DOHH2 (cell line): ENCODE measurements around the gene ADGRL3.

Experiments
- H3F3A ChIP-seq: fragments of 200-600 bp; sonication (generic), shearing (Covaris generic); 2 replicates; pipeline ENCODE4 v1.6.0; 2016; ENCODE audit warnings: antibody characterized with exemption, mild to moderate bottlenecking; ENCODE audit not compliant: control insufficient read depth, insufficient read depth
- H3K27ac ChIP-seq: fragments of 200-600 bp; sonication (generic); 2 replicates; pipeline ENCODE4 v1.5.1; 2014; ENCODE audit warnings: low read depth, mild to moderate bottlenecking, low read length, moderate library complexity
- H3K27me3 ChIP-seq: fragments of 200-600 bp; sonication (generic); 2 replicates; pipeline ENCODE4 v1.6.1; 2014; ENCODE audit warnings: mild to moderate bottlenecking, low read length, mixed read lengths; ENCODE audit not compliant: control insufficient read depth
- H3K36me3 ChIP-seq: fragments of 200-600 bp; sonication (generic); 2 replicates; pipeline ENCODE4 v1.6.1; 2014; ENCODE audit warnings: mild to moderate bottlenecking, low read length, moderate library complexity, mixed read lengths; ENCODE audit not compliant: control insufficient read depth
- H3K4me1 ChIP-seq: fragments of 200-600 bp; sonication (generic); 2 replicates; pipeline ENCODE4 v1.6.1; 2014; ENCODE audit warnings: mild to moderate bottlenecking, low read length, mixed read lengths; ENCODE audit not compliant: control insufficient read depth
- H3K4me2 ChIP-seq: fragments of 200-600 bp; sonication (generic); 2 replicates; pipeline ENCODE4 v1.6.0; 2014; ENCODE audit warnings: mild to moderate bottlenecking, low read length, moderate library complexity
- H3K4me3 ChIP-seq: fragments of 200-600 bp; sonication (generic); 2 replicates; pipeline ENCODE4 v1.5.1; 2014; ENCODE audit warnings: mild to moderate bottlenecking, low read length, mixed read lengths
- H3K79me2 ChIP-seq: fragments of 200-600 bp; sonication (generic); 2 replicates; pipeline ENCODE4 v1.6.1; 2014; ENCODE audit warnings: mild to moderate bottlenecking, low read length, mixed read lengths; ENCODE audit not compliant: control insufficient read depth
- H3K9me2 ChIP-seq: fragments of 200-600 bp; sonication (generic); replicated peaks from 2 replicates; pipeline ENCODE4 v1.6.1; 2014; ENCODE audit warnings: mild to moderate bottlenecking, low read length, mixed read lengths; ENCODE audit not compliant: control insufficient read depth
- H3K9me3 ChIP-seq: fragments of 200-600 bp; sonication (generic); 2 replicates; pipeline ENCODE4 v1.6.1; 2014; ENCODE audit warnings: antibody characterized with exemption, low read length, mixed read lengths; ENCODE audit not compliant: control insufficient read depth, insufficient read depth
- H4K20me1 ChIP-seq: fragments of 200-600 bp; sonication (generic); 2 replicates; pipeline ENCODE4 v1.6.0; 2014; ENCODE audit warnings: low read depth, mild to moderate bottlenecking, antibody characterized with exemption, low read length, moderate library complexity; ENCODE audit not compliant: control insufficient read depth, insufficient read depth
- CTCF ChIP-seq: fragments of 200-600 bp; sonication (generic); IDR thresholded peaks from one replicate; pipeline ENCODE4 v1.5.1; 2014; ENCODE audit warnings: antibody characterized with exemption, mild to moderate bottlenecking, low read depth, low read length; ENCODE audit not compliant: poor library complexity, severe bottlenecking
- EZH2phosphoT487 ChIP-seq: fragments of 200-600 bp; sonication (generic); IDR thresholded peaks from 2 replicates; pipeline ENCODE4 v1.6.1; 2017; ENCODE audit warnings: borderline replicate concordance, mild to moderate bottlenecking, antibody characterized with exemption, low read length, moderate library complexity, mixed read lengths

The ADGRL3 gene

GRCh38 chr4:61588621-61589402, 388.7 kb downstream of the ADGRL3 start:
- TF ChIP-seq EZH2phosphoT487 (no peak), CTCF (no peak)
- no peak overlapping the region for H3K4me3 ChIP-seq
- no peaks in the 10 kb centered on the region for H3K27me3 ChIP-seq
- H3K27ac ChIP-seq, result no peak overlapping the region
- no peaks in the 10 kb centered on the region for H3K36me3 ChIP-seq
- H4K20me1 ChIP-seq, result no peaks in the 10 kb centered on the region
- H3F3A ChIP-seq, result no peaks in the 10 kb centered on the region
- no peaks in the 10 kb centered on the region for H3K9me3 ChIP-seq
- H3K4me2 ChIP-seq, result no peak overlapping the region
- no peaks in the 10 kb centered on the region for H3K79me2 ChIP-seq
- H3K9me2 ChIP-seq, result no peaks in the 10 kb centered on the region
- H3K4me1 ChIP-seq, result no peaks in the 10 kb centered on the region

DNA sequence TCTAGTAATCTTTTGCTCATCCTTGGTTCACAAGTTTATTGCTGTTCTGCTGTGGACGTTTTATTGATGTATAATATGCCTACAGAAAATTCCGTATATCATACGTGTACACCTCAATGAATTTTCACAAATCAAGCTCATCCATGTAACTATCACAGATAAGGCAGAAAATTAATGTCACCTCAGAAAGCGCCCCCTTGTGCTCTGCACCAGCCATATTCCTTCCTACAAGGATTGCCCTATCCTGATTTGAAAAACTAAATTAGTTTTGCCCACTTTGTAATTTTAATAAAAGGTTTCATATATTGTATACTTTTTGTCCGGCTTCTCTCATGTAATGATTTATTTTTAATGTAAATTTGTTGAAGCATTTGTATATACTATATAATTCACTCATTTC, 390.8 kb downstream of the ADGRL3 start:
- no peak overlapping the region for H3K4me2 ChIP-seq

DNA sequence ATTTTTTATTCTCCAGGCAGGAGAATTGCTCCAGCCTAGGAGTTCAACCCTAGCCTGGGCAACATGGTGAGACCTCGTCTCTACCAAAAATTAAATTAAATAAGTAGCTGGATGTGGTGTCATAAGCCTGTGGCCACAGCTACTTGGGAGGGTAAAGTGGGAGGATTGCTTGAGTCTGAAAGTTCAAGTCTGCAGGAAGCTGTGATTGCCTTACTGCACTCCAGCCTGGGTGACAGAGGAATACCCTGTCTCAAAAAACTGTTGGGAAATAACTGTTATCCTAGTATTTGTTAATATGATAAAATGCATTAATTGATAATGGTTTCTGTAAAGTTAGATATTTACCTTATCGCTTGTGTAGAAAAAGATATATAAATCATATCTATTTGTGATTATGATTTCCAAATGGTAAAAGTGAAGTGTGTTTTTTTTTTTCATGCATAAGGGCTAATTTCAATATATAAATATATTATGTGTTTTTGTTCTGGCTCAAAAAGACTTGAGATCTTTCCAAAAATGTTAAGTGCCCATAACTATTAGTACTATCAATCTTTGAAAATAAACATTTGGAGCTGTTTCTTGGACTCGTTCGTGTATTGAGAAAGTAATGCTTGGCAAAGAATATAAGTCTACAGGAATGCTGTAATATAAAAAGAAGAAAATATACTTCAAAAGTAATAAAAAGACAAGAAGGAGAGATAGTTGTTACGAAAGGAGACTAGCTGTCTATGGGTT, 396.6 kb downstream of the ADGRL3 start:
- TF ChIP-seq EZH2phosphoT487, result no peak
- TF ChIP-seq CTCF, result no peak
- H3K27ac ChIP-seq, result no peak overlapping the region
- H3F3A ChIP-seq, result no peaks in the 10 kb centered on the region
- no peaks in the 10 kb centered on the region for H3K4me1 ChIP-seq
- no peaks in the 10 kb centered on the region for H3K27me3 ChIP-seq
- H3K9me3 ChIP-seq, result no peaks in the 10 kb centered on the region
- H3K36me3 ChIP-seq, result no peaks in the 10 kb centered on the region
- no peaks in the 10 kb centered on the region for H3K79me2 ChIP-seq
- no peaks in the 10 kb centered on the region for H4K20me1 ChIP-seq
- H3K4me2 ChIP-seq, result no peak overlapping the region
- no peak overlapping the region for H3K4me3 ChIP-seq
- no peaks in the 10 kb centered on the region for H3K9me2 ChIP-seq

More for the DNA sequence above, 390.8 kb downstream of the ADGRL3 start:
- H4K20me1 ChIP-seq, result no peaks in the 10 kb centered on the region
- TF ChIP-seq CTCF (no peak), EZH2phosphoT487 (no peak)
- no peaks in the 10 kb centered on the region for H3K36me3 ChIP-seq
- no peaks in the 10 kb centered on the region for H3K9me3 ChIP-seq
- no peaks in the 10 kb centered on the region for H3K4me1 ChIP-seq
- H3K79me2 ChIP-seq, result no peaks in the 10 kb centered on the region
- no peaks in the 10 kb centered on the region for H3F3A ChIP-seq
- H3K4me3 ChIP-seq, result no peak overlapping the region
- no peaks in the 10 kb centered on the region for H3K9me2 ChIP-seq
- H3K27me3 ChIP-seq, result no peaks in the 10 kb centered on the region
- no peak overlapping the region for H3K27ac ChIP-seq
